ENCODE measurements around the gene BHLHA15. TPM values are rescaled to one million over a fixed set of nuclear protein-coding genes. Genes with fewer than 3 reads are reported as not detected.

The BHLHA15 gene
- total and polyA plus RNA-seq, 9 of the 15 experiments (the other 6 are each of a cell fraction or from before 2014, with no cell fraction given): 0.22 to 2.0 (median 1.1) TPM; not detected in 4

DNA sequence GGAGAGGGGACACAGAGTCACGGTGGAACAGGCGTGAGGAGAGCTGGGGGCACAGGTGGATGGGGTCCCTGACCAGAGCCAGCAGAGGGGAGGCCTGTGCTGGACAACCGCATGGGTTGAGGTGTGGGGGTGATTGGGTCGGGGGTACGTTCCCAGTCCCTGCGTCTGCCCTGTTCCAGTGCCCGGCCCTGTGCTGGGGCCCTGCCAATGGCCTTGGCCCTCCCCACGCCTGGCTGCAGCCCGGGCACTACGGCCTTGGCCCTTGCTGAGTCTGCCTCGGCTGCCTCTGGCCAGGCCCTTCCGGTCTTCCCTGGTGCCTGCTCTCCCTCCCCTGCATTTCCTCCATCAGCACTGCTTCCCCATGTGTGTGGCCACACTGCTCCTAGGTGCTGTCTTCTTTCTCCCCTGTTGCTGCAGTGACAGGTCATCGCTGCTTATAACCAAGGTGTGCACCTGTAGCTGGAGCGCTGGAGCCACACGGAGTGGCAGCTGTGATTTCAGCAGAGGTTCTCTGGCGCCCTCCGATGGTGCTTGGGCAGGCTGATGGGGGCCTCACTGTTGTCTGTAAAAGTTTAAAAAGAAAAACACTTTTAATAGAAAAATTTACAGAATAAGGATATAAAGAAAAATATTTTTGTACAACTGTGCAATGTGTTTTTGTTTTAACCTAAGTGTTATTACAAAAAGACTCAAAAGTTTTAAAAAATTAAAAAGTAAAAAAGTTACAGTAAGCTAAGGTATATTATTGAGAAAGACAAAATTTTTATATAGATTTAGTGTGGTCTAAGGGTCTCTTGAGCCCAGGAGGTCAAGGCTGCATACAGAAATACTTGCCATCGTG lies 45.2 kb upstream of the BHLHA15 start:
- Histone ChIP-seq H3K27ac (ENCODE audit: extremely low read depth, low read depth, low read length) (no peak overlapping the region), H3K4me2 (ENCODE audit: insufficient read depth, low read length) (no peak overlapping the region), H3K9me1 (ENCODE audit: control insufficient read depth, insufficient read depth, low read length) (no peaks in the 10 kb centered on the region), H3K79me2 (ENCODE audit: control insufficient read depth, insufficient read depth, low read length) (no peaks in the 10 kb centered on the region), H2AFZ (ENCODE audit: low read depth, low read length) (no peak overlapping the region), H3K9ac (ENCODE audit: insufficient read depth in 1 of 2, low read depth in 2 of 2, low read length in 2 of 2) (no peak overlapping the region; a peak in 1 of 4 replicates), H4K20me1 (replicated peaks; ENCODE audit: control insufficient read depth, insufficient read depth, low read length) (peaks cover 18% of the 10 kb centered on the region; the same call in 1 of the 2 replicates), H3K4me1 (replicated peaks in 1 of 2; ENCODE audit: control insufficient read depth in 2 of 2, insufficient read depth in 2 of 2, low read length in 2 of 2) (peaks cover 0 to 9% of the 10 kb centered on the region in 2 experiments; a peak in 1 of 5 replicates), H3K36me3 (ENCODE audit: control insufficient read depth, insufficient read depth, low read length) (no peaks in the 10 kb centered on the region; the same call in 2 of the 3 replicates), H3K9me3 (replicated peaks; ENCODE audit: control insufficient read depth, insufficient read depth, low read depth, low read length) (no peaks in the 10 kb centered on the region), H3K4me3 (no peak overlapping the region), H3K27me3 (ENCODE audit: control insufficient read depth in 2 of 2, insufficient read depth in 2 of 2, low read length in 2 of 2) (no peaks in the 10 kb centered on the region)
- no TSS peak for BruUV-seq (replicated peaks)
- POLR2A ChIA-PET: interaction anchor here (0.7 to 5.2 kb wide), 3 partner anchors 10 to 293 kb away, joined by 3 to 37 read pairs (median 3); partner anchors contain the start of gene ASNS
- in situ Hi-C loops (cut with MboI) (no loop called here), intact Hi-C loops (cut with micrococcal nuclease) (loop anchor here (1.0 to 5.0 kb wide), 3 partner anchors 60 to 145 kb away; partner anchors contain the start of gene LMTK2)
- FAIRE-seq (peak; percentile 37), DNase-seq (ENCODE audit: extremely low read depth in 1 of 4, low spot score in 3 of 4) (peak in 3 of 4 experiments; percentile 33 to 61 (median 50)), ATAC-seq (peak; percentile 96)
- WGBS (ENCODE audit: insufficient coverage, low coverage, missing lambda C conversion rate): 52% methylated on average over 18 of the region's 18 CpGs
- CTCF ChIA-PET (ENCODE audit: low intra/inter-chr PET ratio): interaction anchor here (0.6 to 6.7 kb wide), 2 partner anchors 144 to 150 kb away, joined by 3 to 94 read pairs; no protein-coding TSS in a partner anchor
- TF ChIP-seq SRSF9 (IDR thresholded peaks at IDR 0.05; ENCODE audit: borderline replicate concordance, low read depth, low read length): no peak
- TF ChIP-seq, protein P1, sequence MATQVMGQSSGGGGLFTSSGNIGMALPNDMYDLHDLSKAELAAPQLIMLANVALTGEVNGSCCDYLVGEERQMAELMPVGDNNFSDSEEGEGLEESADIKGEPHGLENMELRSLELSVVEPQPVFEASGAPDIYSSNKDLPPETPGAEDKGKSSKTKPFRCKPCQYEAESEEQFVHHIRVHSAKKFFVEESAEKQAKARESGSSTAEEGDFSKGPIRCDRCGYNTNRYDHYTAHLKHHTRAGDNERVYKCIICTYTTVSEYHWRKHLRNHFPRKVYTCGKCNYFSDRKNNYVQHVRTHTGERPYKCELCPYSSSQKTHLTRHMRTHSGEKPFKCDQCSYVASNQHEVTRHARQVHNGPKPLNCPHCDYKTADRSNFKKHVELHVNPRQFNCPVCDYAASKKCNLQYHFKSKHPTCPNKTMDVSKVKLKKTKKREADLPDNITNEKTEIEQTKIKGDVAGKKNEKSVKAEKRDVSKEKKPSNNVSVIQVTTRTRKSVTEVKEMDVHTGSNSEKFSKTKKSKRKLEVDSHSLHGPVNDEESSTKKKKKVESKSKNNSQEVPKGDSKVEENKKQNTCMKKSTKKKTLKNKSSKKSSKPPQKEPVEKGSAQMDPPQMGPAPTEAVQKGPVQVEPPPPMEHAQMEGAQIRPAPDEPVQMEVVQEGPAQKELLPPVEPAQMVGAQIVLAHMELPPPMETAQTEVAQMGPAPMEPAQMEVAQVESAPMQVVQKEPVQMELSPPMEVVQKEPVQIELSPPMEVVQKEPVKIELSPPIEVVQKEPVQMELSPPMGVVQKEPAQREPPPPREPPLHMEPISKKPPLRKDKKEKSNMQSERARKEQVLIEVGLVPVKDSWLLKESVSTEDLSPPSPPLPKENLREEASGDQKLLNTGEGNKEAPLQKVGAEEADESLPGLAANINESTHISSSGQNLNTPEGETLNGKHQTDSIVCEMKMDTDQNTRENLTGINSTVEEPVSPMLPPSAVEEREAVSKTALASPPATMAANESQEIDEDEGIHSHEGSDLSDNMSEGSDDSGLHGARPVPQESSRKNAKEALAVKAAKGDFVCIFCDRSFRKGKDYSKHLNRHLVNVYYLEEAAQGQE (IDR thresholded peaks at IDR 0.05; ENCODE audit: borderline replicate concordance): peak; percentile 72
- TF ChIP-seq, protein P1 (CRISPR knock-in tag; IDR thresholded peaks at IDR 0.05; ENCODE audit: low read depth): no peak
- peak; percentile 75 to 81 (median 78) for TF ChIP-seq CTCF (IDR thresholded peaks at IDR 0.05 in 2 of 3, conservative IDR thresholded peaks at IDR 0.05 in 1 of 3; ENCODE audit: insufficient read depth in 2 of 3, low read depth in 1 of 3, low read length in 3 of 3)
- peak; percentile 26; the same call in 1 of the 2 replicates for TF ChIP-seq TFAP4 (CRISPR knock-in tag; IDR thresholded peaks at IDR 0.05; ENCODE audit: borderline replicate concordance)
- TF ChIP-seq, protein P2, sequence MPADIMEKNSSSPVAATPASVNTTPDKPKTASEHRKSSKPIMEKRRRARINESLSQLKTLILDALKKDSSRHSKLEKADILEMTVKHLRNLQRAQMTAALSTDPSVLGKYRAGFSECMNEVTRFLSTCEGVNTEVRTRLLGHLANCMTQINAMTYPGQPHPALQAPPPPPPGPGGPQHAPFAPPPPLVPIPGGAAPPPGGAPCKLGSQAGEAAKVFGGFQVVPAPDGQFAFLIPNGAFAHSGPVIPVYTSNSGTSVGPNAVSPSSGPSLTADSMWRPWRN (IDR thresholded peaks at IDR 0.05; ENCODE audit: low read depth): no peak
- no peak for TF ChIP-seq ZNF586 (CRISPR knock-in tag; conservative IDR thresholded peaks at IDR 0.05)
- TF ChIP-seq SREBF2 (CRISPR knock-in tag; IDR thresholded peaks at IDR 0.05): no peak

Measured in K562 (cell line).